GM23248 (cell line): ENCODE data around the gene ALMS1. TPM values are rescaled to one million over a fixed set of nuclear protein-coding genes. Genes with fewer than 3 reads are reported as not detected.
A peak's percentile ranks its signal among the peaks of the same experiment; 100 is the strongest.

Source experiments
- DNase-seq: peaks from one replicate; pipeline ENCODE4 v3.0.0-alpha.2; 2015
- H2AFZ ChIP-seq: fragments of 200-600 bp; sonication (generic); 2 replicates; pipeline ENCODE4 v1.6.1; 2016; ENCODE audit warnings: antibody characterized with exemption
- H3F3A ChIP-seq: fragments of 200-600 bp; sonication (generic); 2 replicates; pipeline ENCODE4 v1.6.1; 2016; ENCODE audit warnings: mild to moderate bottlenecking, antibody characterized with exemption, mixed run types; ENCODE audit not compliant: insufficient read depth
- H3K27ac ChIP-seq: fragments of 200-600 bp; sonication (generic); 2 replicates; pipeline ENCODE4 v1.5.1; 2016; ENCODE audit warnings: mild to moderate bottlenecking
- H3K27me3 ChIP-seq: fragments of 200-600 bp; sonication (generic); replicated peaks from 2 replicates; pipeline ENCODE4 v1.6.1; 2016; ENCODE audit warnings: mild to moderate bottlenecking; ENCODE audit not compliant: insufficient read depth
- H3K36me3 ChIP-seq: fragments of 200-600 bp; sonication (generic); 2 replicates; pipeline ENCODE4 v1.6.1; 2016; ENCODE audit warnings: low read depth, mild to moderate bottlenecking
- H3K4me1 ChIP-seq: fragments of 200-600 bp; sonication (generic); 2 replicates; pipeline ENCODE4 v1.6.1; 2016; ENCODE audit warnings: mild to moderate bottlenecking; ENCODE audit not compliant: insufficient read depth
- H3K4me2 ChIP-seq: fragments of 200-600 bp; sonication (generic); one replicate; pipeline ENCODE4 v1.6.1; 2016; ENCODE audit warnings: mild to moderate bottlenecking; ENCODE audit not compliant: unreplicated experiment
- H3K4me3 ChIP-seq: fragments of 200-600 bp; sonication (generic); 2 replicates; pipeline ENCODE4 v1.5.1; 2016; ENCODE audit warnings: mild to moderate bottlenecking
- H3K79me2 ChIP-seq: fragments of 200-600 bp; sonication (generic); 2 replicates; pipeline ENCODE4 v1.6.1; 2016; ENCODE audit warnings: mild to moderate bottlenecking; ENCODE audit not compliant: insufficient read depth
- H3K9ac ChIP-seq: fragments of 200-600 bp; sonication (generic); 2 replicates; pipeline ENCODE4 v1.6.1; 2016; ENCODE audit warnings: mild to moderate bottlenecking
- H3K9me2 ChIP-seq: fragments of 200-600 bp; sonication (generic); 2 replicates; pipeline ENCODE4 v1.6.1; 2016; ENCODE audit warnings: mixed run types, mild to moderate bottlenecking, moderate library complexity; ENCODE audit not compliant: insufficient read depth
- H3K9me3 ChIP-seq: fragments of 200-600 bp; sonication (generic); one replicate; pipeline ENCODE4 v1.6.1; 2017; ENCODE audit warnings: low read depth
- H4K20me1 ChIP-seq: fragments of 200-600 bp; sonication (generic); 2 replicates; pipeline ENCODE4 v1.6.0; 2016; ENCODE audit not compliant: insufficient read depth
- EZH2 ChIP-seq: fragments of 200-600 bp; sonication (generic); IDR thresholded peaks from 2 replicates; pipeline ENCODE4 v1.6.1; 2018; ENCODE audit warnings: antibody characterized with exemption, mild to moderate bottlenecking; ENCODE audit not compliant: insufficient read depth, poor library complexity, severe bottlenecking
- EZH2phosphoT487 ChIP-seq: fragments of 200-600 bp; sonication (generic); IDR thresholded peaks from 2 replicates; pipeline ENCODE4 v1.6.1; 2018; ENCODE audit warnings: antibody characterized with exemption, moderate library complexity, mild to moderate bottlenecking, low read depth; ENCODE audit not compliant: insufficient read depth
- WGBS, 2 experiments: methylation state at CpG; one replicate each; pipeline ENCODE4 v1.1.6; 2015 to 2017; ENCODE audit warnings: low lambda C conversion rate in 2 of 2, low coverage in 1 of 2; ENCODE audit errors: missing lambda C conversion rate in 2 of 2; 5-methylcytosine and 5-hydroxymethylcytosine counted together
- in situ Hi-C: fragments of 300-500 bp; cut with MboI; formaldehyde crosslinking; loops from 2 replicates; pipeline ENCODE4 v1.15.0; 2020
- polyA plus RNA-seq: library from polyadenylated mRNA; unstranded; fragments of >200 nt; fragmentation: Nextera tagmentation; extraction: Ambion mirVana; gene quantifications from 2 replicates; pipeline ENCODE4 v1.2.1, GENCODE V29; 2016
- total RNA-seq: library from RNA; depleted of rRNA; stranded (reverse); fragments of >200 nt; shearing (Covaris generic); gene quantifications from 2 replicates; pipeline ENCODE4 v1.2.3, GENCODE V29; 2014

Gene ALMS1
- total and polyA plus RNA-seq, 2 experiments from 2014 or later: 3.1 to 9.8 TPM

DNA sequence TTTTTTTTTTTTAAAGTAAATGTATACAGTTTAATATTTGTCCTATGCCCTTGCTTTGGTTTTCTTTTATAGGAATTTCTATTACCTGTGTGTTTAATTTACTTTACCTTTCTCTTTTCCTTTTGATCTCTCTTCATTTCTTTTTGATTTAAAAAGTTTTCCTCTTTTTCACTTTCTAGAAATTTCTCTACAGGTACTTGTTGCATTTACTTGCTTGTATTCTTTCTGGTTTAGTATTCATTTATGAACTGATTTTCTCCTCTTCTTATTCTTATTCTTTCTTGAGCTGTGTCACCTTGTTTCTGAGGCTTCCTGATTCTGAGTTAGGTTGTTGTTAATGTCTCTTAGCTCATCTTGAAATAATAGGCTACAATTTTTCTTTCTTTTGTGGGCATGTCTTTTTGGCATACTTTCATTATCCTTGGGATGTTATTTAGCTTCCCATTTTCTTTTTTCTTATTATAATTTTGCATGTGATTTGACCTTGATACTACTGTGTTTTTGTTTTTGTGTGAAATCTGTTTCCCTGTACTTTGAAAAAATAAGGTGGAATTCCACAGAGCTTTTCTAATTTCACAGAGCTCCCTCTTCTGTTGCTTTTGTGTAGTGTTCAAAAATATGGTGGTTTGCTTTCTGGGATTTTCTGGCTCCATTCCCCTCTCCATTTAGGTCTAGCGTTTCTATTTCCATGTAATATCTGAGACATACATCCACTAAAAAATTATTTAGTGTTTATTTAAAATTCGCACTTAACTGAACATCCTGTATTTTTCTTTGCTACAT is 25.5 kb upstream of the ALMS1 start:
- no peaks in the 10 kb centered on the region for H3K9me3 ChIP-seq
- H3K36me3 ChIP-seq: no peaks in the 10 kb centered on the region
- H3K27ac ChIP-seq: no peak overlapping the region
- H3K9ac ChIP-seq: no peak overlapping the region
- no peaks in the 10 kb centered on the region for H3F3A ChIP-seq
- peak; percentile 36 for DNase-seq
- H3K4me3 ChIP-seq: no peak overlapping the region
- H3K9me2 ChIP-seq: no peaks in the 10 kb centered on the region
- in situ Hi-C loops: no loop called here
- H3K4me1 ChIP-seq: no peaks in the 10 kb centered on the region
- TF ChIP-seq EZH2phosphoT487 (no peak), EZH2 (no peak)
- no peaks in the 10 kb centered on the region for H4K20me1 ChIP-seq
- 0 to 6% methylated on average over 2 of the region's 2 CpGs for WGBS, 2 experiments
- H2AFZ ChIP-seq: no peak overlapping the region
- H3K27me3 ChIP-seq: peaks cover 4% of the 10 kb centered on the region; the same call in 1 of the 2 replicates
- H3K4me2 ChIP-seq: no peak overlapping the region
- no peaks in the 10 kb centered on the region for H3K79me2 ChIP-seq

DNA sequence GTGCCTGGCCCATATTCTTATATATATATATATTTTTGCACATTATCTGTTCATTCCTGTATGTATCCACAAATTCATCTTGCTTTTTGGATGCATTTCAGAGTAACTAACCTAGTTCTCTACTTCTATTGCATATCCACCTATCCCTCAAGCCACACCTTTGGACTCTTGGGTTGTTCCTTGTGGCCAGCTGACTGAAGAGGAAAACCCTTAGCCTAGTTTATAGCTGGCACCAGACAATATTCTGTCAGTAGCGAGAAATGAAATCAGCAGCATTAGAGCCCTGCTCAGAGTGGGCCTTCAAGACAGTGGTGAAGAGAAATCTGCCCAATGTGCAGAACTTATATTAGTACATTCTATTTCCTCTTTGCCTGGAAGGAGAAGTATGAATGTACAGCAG is 19.6 kb upstream of the ALMS1 start:
- Histone ChIP-seq H3K4me3 (no peak overlapping the region), H3K9me2 (no peaks in the 10 kb centered on the region), H3K4me1 (no peaks in the 10 kb centered on the region), H3K9ac (no peak overlapping the region), H3K27ac (no peak overlapping the region), H3K4me2 (no peak overlapping the region), H2AFZ (no peak overlapping the region), H3K36me3 (no peaks in the 10 kb centered on the region), H3K27me3 (0 out of 2 replicates have a peak, but pooled peaks cover 4% of the 10 kb centered on the region), H4K20me1 (no peaks in the 10 kb centered on the region), H3K9me3 (no peaks in the 10 kb centered on the region), H3F3A (no peaks in the 10 kb centered on the region), H3K79me2 (no peaks in the 10 kb centered on the region)
- TF ChIP-seq EZH2: no peak
- no peak for TF ChIP-seq EZH2phosphoT487
- no peak for DNase-seq
- WGBS, 2 experiments: 33 to 41% methylated on average over 1 of the region's 1 CpG
- in situ Hi-C loops: no loop called here

DNA sequence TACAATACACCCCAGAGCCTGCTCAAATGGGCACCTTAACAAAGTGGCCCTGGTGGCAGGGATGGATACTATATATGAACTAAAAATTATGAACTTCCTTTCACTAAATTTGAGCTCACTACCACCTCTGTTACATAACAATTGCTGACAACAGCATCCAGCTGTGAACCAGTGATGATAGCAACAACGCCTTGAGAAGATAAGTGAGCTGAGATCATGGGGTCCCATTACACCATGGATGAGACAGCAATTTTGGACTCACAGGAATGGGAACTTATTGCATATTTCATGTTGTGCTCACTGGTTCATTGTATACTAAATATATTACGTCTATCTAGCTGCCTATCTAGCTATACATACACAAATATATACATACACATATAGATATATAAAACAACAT is 16.9 kb upstream of the ALMS1 start:
- no peaks in the 10 kb centered on the region for H3K79me2 ChIP-seq
- no peak overlapping the region for H2AFZ ChIP-seq
- no peaks in the 10 kb centered on the region for H4K20me1 ChIP-seq
- no peak for TF ChIP-seq EZH2phosphoT487
- no peak for TF ChIP-seq EZH2
- no peak overlapping the region for H3K4me3 ChIP-seq
- no peak for DNase-seq
- 0 out of 2 replicates have a peak, but pooled peaks cover 5% of the 10 kb centered on the region for H3K27me3 ChIP-seq
- H3K4me2 ChIP-seq: no peak overlapping the region
- H3K9me2 ChIP-seq: no peaks in the 10 kb centered on the region
- 39 to 52% methylated on average over 2 of the region's 2 CpGs for WGBS, 2 experiments
- H3K27ac ChIP-seq: no peak overlapping the region
- H3K4me1 ChIP-seq: no peaks in the 10 kb centered on the region
- H3K9ac ChIP-seq: no peak overlapping the region
- in situ Hi-C loops: no loop called here
- H3K36me3 ChIP-seq: no peaks in the 10 kb centered on the region
- no peaks in the 10 kb centered on the region for H3K9me3 ChIP-seq
- H3F3A ChIP-seq: no peaks in the 10 kb centered on the region

GRCh38 chr2:73370348-73370747 is 15.3 kb upstream of the ALMS1 start:
- DNase-seq: no peak
- Histone ChIP-seq H3K9ac (no peak overlapping the region), H3F3A (no peaks in the 10 kb centered on the region), H4K20me1 (no peaks in the 10 kb centered on the region), H3K27me3 (0 out of 2 replicates have a peak, but pooled peaks cover 5% of the 10 kb centered on the region), H3K4me1 (no peaks in the 10 kb centered on the region), H3K9me2 (no peaks in the 10 kb centered on the region), H3K9me3 (no peaks in the 10 kb centered on the region), H3K4me2 (no peak overlapping the region), H3K4me3 (no peak overlapping the region), H3K27ac (no peak overlapping the region), H3K79me2 (no peaks in the 10 kb centered on the region), H2AFZ (no peak overlapping the region), H3K36me3 (no peaks in the 10 kb centered on the region)
- in situ Hi-C loops: no loop called here
- TF ChIP-seq EZH2 (no peak), EZH2phosphoT487 (no peak)
- WGBS, 2 experiments: 60 to 65% methylated on average over 3 of the region's 3 CpGs
